Common myeloid progenitor, CD34-positive (primary cell): ENCODE measurements around the gene DCUN1D4.

Experiments used
- CTCF ChIA-PET: fragments of 350-600 bp; sonication (Branson Sonifier 250); formaldehyde crosslinking; loops from one replicate; lab custom pipeline; 2021; ENCODE audit warnings: antibody characterized with exemption; lab: Charles Lee
- POLR2A ChIA-PET: fragments of 350-600 bp; sonication (Branson Sonifier 250); formaldehyde crosslinking; loops from one replicate; lab custom pipeline; 2021; ENCODE audit warnings: antibody characterized with exemption; lab: Charles Lee
- DNase-seq, 3 donors: peaks; one replicate each; pipeline versions ENCODE4 v3.0.0 to v3.0.0-alpha.2; 2013
- H3K27ac ChIP-seq, 2 experiments: 1 replicate in 1 of 2; 2 replicates in 1 of 2; pipeline ENCODE4 v1.7.0; 2013; ENCODE audit warnings: inconsistent platforms in 2 of 2, low read length in 2 of 2, mild to moderate bottlenecking in 2 of 2, low read depth in 1 of 2, moderate library complexity in 1 of 2; ENCODE audit not compliant: severe bottlenecking in 2 of 2, insufficient read depth in 1 of 2, poor library complexity in 1 of 2
- H3K27me3 ChIP-seq, 5 experiments: replicated peaks in 2 of 5; 1 replicate in 3 of 5; 2 replicates in 2 of 5; pipeline versions ENCODE4 v1.6.1 to v1.7.0; 2013; ENCODE audit warnings: low read length in 4 of 5, mild to moderate bottlenecking in 2 of 5, moderate library complexity in 2 of 5, inconsistent platforms in 1 of 5; ENCODE audit not compliant: insufficient read depth in 5 of 5, control insufficient read depth in 4 of 5
- H3K36me3 ChIP-seq, 4 experiments: 1 replicate in 2 of 4; 2 replicates in 2 of 4; pipeline versions ENCODE4 v1.6.1 to v1.7.0; 2013; ENCODE audit warnings: low read length in 3 of 4, control low read depth in 1 of 4, mild to moderate bottlenecking in 1 of 4; ENCODE audit not compliant: control insufficient read depth in 4 of 4, insufficient read depth in 4 of 4
- H3K4me1 ChIP-seq, 4 experiments: 1 replicate in 3 of 4; 2 replicates in 1 of 4; pipeline versions ENCODE4 v1.6.1 to v1.7.1; 2013; ENCODE audit warnings: low read length in 3 of 4, mild to moderate bottlenecking in 3 of 4, control low read depth in 1 of 4, inconsistent platforms in 1 of 4, moderate library complexity in 1 of 4; ENCODE audit not compliant: control insufficient read depth in 4 of 4, insufficient read depth in 4 of 4; ENCODE audit errors: control extremely low read depth in 1 of 4
- H3K4me3 ChIP-seq, 7 experiments: 1 replicate in 4 of 7; 2 replicates in 3 of 7; pipeline versions ENCODE4 v1.5.1 to v1.7.0; 2013; ENCODE audit warnings: mild to moderate bottlenecking in 7 of 7, low read length in 6 of 7, moderate library complexity in 6 of 7, inconsistent platforms in 2 of 7, low read depth in 2 of 7, control low read depth in 1 of 7; ENCODE audit not compliant: insufficient read depth in 4 of 7, control insufficient read depth in 1 of 7; ENCODE audit errors: extremely low read depth in 1 of 7
- H3K9me3 ChIP-seq, 5 experiments: 1 replicate in 4 of 5; 2 replicates in 1 of 5; pipeline versions ENCODE4 v1.6.1 to v1.7.1; 2013; ENCODE audit warnings: low read length in 4 of 5, mild to moderate bottlenecking in 2 of 5, inconsistent platforms in 1 of 5, low read depth in 1 of 5, moderate library complexity in 1 of 5; ENCODE audit not compliant: control insufficient read depth in 4 of 5, insufficient read depth in 2 of 5; ENCODE audit errors: control extremely low read depth in 1 of 5
- WGBS: methylation state at CpG from one replicate; pipeline ENCODE4 v1.1.5; 2013; ENCODE audit not compliant: insufficient coverage; 5-methylcytosine and 5-hydroxymethylcytosine counted together

The DCUN1D4 gene

DNA sequence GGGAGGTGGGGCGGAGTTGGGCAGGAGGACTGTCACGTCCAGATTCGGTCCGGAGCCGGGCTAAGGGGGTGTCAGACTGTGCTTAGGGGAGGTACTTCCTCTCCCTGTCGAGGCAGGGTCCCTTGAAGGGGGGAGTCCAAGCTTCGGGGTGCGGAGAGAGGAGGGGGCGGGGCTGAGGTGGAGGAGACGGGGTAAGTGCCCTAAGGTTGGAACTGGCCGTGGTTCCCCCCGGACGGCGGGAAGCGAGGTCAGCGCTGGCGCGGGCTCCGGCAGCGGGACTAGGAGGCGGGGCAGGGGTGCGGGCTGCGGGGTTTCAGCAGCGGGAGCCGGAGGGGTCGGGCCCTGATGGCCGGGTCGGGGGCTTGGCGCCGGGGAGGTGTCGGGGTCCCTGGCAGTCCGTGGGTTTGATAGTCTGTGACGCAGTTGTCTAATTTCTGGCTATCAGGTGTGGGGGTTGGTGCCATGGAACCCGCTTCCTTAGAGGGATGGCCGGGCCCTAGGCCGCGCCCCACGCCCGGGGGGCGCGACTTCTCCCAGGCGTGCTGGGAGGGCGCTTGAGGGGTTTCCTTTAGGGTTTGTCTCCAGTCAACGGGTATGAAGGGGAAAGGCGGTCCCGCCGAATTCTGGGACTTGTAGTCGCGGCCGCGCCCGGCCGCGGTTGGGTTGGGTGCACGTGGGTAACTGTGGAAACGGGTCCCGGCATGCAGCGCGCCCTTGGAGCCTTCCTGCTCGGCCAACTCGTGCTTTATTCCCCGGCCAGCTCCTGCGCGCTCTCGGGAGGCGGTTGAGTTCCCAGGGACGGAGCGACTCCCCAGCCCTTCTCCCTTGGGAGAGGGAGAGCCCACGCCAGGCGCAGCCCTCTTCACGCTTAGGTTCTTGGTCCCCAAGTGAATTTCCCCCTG lies 1.5 kb downstream of the DCUN1D4 start:
- Histone ChIP-seq H3K27me3 (peaks cover 0 to 2% (median 0%) of the 10 kb centered on the region in 5 experiments), H3K27ac (peak overlapping the region; percentile 54 to 81), H3K9me3 (no peaks in the 10 kb centered on the region), H3K4me1 (peaks cover 7 to 16% (median 12%) of the 10 kb centered on the region in 4 experiments), H3K36me3 (peaks cover 0 to 10% (median 2%) of the 10 kb centered on the region in 4 experiments), H3K4me3 (peak overlapping the region; percentile 75 to 95 (median 81))
- peak; percentile 90 to 95 (median 93) for DNase-seq
- 0% methylated on average over 62 of the region's 71 CpGs for WGBS
- CTCF ChIA-PET: interaction anchor here (1.1 to 2.3 kb wide), 3 partner anchors 12 to 20 kb away, joined by 5 to 8 read pairs (median 5); no protein-coding TSS in a partner anchor
- POLR2A ChIA-PET: no interaction called here

DNA sequence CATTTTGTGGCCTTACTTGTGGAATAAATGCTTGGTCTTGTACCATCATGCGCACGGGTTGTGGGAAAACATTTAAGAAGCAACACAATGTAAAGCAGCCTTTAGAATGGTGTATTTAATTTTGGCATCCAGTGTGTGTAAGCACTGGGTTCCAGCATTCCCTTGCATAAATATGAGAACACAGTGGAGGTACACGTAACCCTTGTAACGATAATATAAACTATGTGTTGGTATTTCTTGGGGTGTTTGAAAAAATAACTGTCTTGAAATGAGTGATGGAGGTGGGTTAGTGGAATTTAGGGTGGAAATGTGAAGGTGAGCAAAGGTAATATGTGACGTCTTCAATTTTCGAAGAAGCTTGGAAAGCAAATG lies 2.1 kb downstream of the DCUN1D4 start:
- peaks cover 7 to 16% (median 12%) of the 10 kb centered on the region in 4 experiments for H3K4me1 ChIP-seq
- peak overlapping the region in 1 of 2 experiments; percentile 81 for H3K27ac ChIP-seq
- POLR2A ChIA-PET: no interaction called here
- 97% methylated on average over 4 of the region's 6 CpGs for WGBS
- H3K27me3 ChIP-seq: no peaks in the 10 kb centered on the region
- peak overlapping the region; percentile 75 to 95 (median 81) for H3K4me3 ChIP-seq
- H3K9me3 ChIP-seq: no peaks in the 10 kb centered on the region
- CTCF ChIA-PET: interaction anchor here (1.1 to 2.3 kb wide), 3 partner anchors 13 to 19 kb away, joined by 5 to 8 read pairs (median 5); no protein-coding TSS in a partner anchor
- H3K36me3 ChIP-seq: peaks cover 0 to 13% (median 2%) of the 10 kb centered on the region in 4 experiments
- no peak for DNase-seq

DNA sequence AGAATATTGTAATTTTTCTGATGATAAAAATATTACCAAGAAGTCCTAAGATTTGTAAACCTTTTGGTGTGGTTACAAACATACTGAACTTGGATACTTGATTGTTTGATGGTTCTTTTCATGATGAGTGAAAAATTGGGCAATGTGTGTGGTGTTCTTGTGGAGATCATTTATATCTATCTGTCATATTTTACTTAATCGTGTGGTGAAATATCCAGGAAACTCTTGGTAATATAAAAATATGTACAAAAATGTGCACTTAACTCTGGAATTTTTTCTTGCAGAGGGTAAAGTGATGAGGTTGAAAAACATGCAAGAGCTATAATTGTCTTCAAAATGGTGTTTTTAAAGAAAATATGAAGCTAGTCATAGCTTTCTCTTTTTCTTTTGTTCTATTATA lies 2.8 kb downstream of the DCUN1D4 start:
- ChIA-PET POLR2A (no interaction called here), CTCF (interaction anchor here (1.0 to 2.3 kb wide), 5 partner anchors 14 to 26 kb away, joined by 3 to 8 read pairs (median 5); no protein-coding TSS in a partner anchor)
- no peak for DNase-seq
- Histone ChIP-seq H3K27me3 (no peaks in the 10 kb centered on the region), H3K27ac (no peak overlapping the region), H3K4me1 (peaks cover 7 to 21% (median 12%) of the 10 kb centered on the region in 4 experiments), H3K9me3 (no peaks in the 10 kb centered on the region), H3K4me3 (no peak overlapping the region), H3K36me3 (peaks cover 0 to 13% (median 2%) of the 10 kb centered on the region in 4 experiments)
- WGBS: no CpG with 5 or more reads among the region's 1 CpG

DNA sequence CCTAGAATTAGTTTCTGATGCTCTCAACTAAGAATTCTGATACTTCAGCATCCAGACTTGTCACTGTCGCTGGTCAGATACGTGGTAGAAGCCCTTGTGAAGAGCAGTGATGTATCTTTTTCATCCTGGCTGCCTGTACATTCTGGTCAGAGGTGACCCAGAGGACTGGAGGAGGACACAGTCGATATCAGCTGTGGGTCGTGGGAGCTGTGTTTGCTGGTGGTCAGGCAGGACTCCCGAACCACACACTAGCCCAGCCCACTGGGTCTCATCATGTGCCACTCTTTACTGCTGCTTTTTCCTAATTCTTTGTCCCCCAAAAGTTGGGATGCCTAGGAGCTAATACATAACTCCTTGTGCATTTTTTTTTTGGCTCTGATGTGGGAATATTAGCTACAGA lies 6.5 kb downstream of the DCUN1D4 start:
- Histone ChIP-seq H3K4me1 (peaks cover 4 to 20% (median 5%) of the 10 kb centered on the region in 4 experiments), H3K9me3 (no peaks in the 10 kb centered on the region), H3K27me3 (no peaks in the 10 kb centered on the region), H3K27ac (no peak overlapping the region), H3K4me3 (no peak overlapping the region), H3K36me3 (peaks cover 0 to 18% (median 2%) of the 10 kb centered on the region in 4 experiments)
- ChIA-PET POLR2A (no interaction called here), CTCF (interaction anchor here (1.1 kb wide), 1 partner anchor 17 kb away, joined by 4 read pairs; no protein-coding TSS in a partner anchor)
- 98% methylated on average over 5 of the region's 5 CpGs for WGBS
- no peak for DNase-seq

- H3K27ac ChIP-seq: no peak overlapping the region
- H3K36me3 ChIP-seq: peaks cover 0 to 18% (median 2%) of the 10 kb centered on the region in 4 experiments
- no peaks in the 10 kb centered on the region for H3K9me3 ChIP-seq
- H3K27me3 ChIP-seq: no peaks in the 10 kb centered on the region
- no peak overlapping the region for H3K4me3 ChIP-seq
- ChIA-PET POLR2A (no interaction called here), CTCF (no interaction called here)
- peaks cover 0 to 14% (median 0%) of the 10 kb centered on the region in 4 experiments for H3K4me1 ChIP-seq
- 100% methylated on average over 3 of the region's 4 CpGs for WGBS
- DNase-seq: no peak
These were observed 7.3 kb downstream of the DCUN1D4 start for GRCh38 chr4:51850294-51850693.

- no peak for DNase-seq
- ChIA-PET POLR2A (no interaction called here), CTCF (no interaction called here)
- Histone ChIP-seq H3K9me3 (no peaks in the 10 kb centered on the region), H3K27ac (no peak overlapping the region), H3K4me3 (no peak overlapping the region), H3K4me1 (peaks cover 0 to 12% (median 0%) of the 10 kb centered on the region in 4 experiments), H3K27me3 (no peaks in the 10 kb centered on the region), H3K36me3 (peaks cover 0 to 22% (median 2%) of the 10 kb centered on the region in 4 experiments)
- 86% methylated on average over 5 of the region's 7 CpGs for WGBS
These were observed 8.4 kb downstream of the DCUN1D4 start for GRCh38 chr4:51851090-51851936.
